Measurements from ENCODE around the gene MFF.
A peak's percentile ranks its signal among the peaks of the same experiment; 100 is the strongest.

Gene MFF, protein sequence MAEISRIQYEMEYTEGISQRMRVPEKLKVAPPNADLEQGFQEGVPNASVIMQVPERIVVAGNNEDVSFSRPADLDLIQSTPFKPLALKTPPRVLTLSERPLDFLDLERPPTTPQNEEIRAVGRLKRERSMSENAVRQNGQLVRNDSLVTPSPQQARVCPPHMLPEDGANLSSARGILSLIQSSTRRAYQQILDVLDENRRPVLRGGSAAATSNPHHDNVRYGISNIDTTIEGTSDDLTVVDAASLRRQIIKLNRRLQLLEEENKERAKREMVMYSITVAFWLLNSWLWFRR

GRCh38 chr2:227324995-227325838, at the start of gene MFF:
TSS of gene MFF (plus strand) at chr2:227325251. CDS start at chr2:227330666, 5,415 bp downstream.
- peak; percentile 95 for DNase-seq

- DNase-seq: no peak
Measured at GRCh38 chr2:227280895-227281294, 44.2 kb upstream of the MFF start.

DNA sequence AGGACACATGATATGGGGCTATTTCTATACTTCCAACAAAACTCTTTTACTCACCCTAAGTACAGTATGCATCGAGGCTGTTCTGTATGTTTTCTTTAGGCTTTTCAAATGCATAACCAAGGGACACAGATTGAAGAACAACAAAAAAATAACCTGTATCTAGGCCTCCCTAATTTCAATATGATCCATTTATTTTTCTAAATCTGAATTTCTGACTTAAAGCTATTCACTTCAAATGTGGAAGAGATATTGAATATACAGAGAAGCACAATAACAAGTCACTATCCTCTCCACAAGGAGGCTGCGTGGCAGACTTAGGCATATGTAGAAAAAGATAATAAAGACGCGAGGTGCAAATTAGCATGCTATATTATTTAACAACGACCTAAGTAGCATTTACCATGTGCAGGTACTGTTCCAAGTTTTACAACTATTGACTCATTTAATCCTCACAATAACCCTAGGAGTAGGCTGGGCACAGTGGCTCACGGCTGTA, 39.3 kb upstream of the MFF start:
- no peak for DNase-seq

- DNase-seq: no peak
Measured at GRCh38 chr2:227287771-227288170, 37.3 kb upstream of the MFF start.

GRCh38 chr2:227292314-227292713, 32.7 kb upstream of the MFF start:
- DNase-seq: no peak

GRCh38 chr2:227293531-227293930, 31.5 kb upstream of the MFF start:
- DNase-seq: no peak

GRCh38 chr2:227295806-227296205, 29.2 kb upstream of the MFF start:
- DNase-seq: no peak

GRCh38 chr2:227296671-227297405, 28.2 kb upstream of the MFF start:
- DNase-seq: no peak

- no peak for DNase-seq
Measured at GRCh38 chr2:227301523-227301922, 23.5 kb upstream of the MFF start.

DNA sequence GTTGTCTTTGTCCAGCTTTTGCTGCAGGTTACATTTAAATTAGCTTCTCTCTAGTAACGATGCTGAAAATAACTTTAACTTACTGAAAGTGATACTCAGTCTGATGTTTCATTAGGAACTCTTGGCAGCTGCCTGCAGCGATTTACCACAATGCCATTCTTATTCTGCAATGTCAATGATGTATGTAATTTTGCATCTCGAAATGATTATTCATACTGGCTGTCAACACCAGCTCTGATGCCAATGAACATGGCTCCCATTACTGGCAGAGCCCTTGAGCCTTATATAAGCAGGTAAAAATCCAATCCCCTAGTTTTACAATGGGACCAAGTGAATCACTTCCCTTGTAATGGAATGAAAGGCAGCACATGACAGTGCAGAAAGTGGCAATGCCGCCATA, 16.3 kb upstream of the MFF start:
- no peak for DNase-seq

DNA sequence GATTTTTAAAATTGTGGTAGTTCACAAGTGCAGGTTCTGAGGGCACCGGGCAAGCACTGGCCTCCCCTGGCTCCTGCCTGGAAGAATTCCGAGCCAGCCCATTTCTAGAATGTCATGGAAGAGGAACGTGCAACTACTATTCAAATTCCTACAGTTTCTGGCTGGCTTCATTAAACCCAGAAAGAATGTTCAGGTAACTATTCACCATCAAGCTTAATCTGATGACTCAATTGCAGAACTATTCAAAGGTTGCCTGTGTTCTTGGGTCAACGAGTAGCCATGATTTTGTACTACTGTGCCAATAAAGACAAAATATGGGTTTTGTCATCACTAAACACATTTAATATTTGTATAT, 14.3 kb upstream of the MFF start:
- DNase-seq: no peak

- no peak for DNase-seq
Measured at GRCh38 chr2:227311861-227312506, 13.1 kb upstream of the MFF start.

- DNase-seq: no peak
Measured at GRCh38 chr2:227312579-227312978, 12.5 kb upstream of the MFF start.

DNA sequence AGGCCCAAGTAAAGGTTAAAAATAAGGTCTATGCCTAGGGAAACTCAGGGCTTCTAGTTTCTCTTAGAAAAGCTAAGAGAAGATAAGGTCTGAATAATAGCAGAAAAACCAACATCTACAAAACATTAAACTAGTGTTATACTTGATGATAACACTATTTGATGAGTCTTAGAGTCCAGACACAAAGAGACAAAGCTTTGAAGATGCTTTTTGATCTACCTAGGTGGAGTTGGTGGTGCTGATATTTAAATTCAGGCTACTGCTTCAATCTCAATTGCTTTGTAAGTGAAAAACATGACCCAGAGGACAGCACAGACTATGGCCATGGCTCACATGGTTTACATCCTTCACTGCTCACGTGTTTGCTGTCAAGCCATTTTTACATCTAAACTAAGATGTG, 11.7 kb upstream of the MFF start:
- no peak for DNase-seq

DNA sequence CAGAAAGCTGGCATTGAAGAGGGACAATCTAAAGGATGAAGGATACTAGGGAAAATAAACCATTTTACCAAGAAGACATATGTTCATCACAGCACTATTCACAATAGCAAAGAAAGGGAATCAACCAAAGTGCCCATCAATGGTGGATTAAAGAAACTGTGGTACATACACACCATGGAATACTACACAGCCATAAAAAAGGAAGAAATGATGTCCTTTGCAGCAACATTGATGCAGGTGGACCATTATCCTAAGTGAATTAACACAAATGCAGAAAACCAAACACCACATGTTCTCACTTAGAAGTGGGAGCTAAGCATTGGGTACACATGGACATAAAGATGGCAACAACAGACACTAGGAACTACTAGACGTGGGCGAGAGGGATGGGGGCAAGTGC, 7.2 kb upstream of the MFF start:
- no peak for DNase-seq

GRCh38 chr2:227320305-227321094, 4.6 kb upstream of the MFF start:
- DNase-seq: no peak

DNA sequence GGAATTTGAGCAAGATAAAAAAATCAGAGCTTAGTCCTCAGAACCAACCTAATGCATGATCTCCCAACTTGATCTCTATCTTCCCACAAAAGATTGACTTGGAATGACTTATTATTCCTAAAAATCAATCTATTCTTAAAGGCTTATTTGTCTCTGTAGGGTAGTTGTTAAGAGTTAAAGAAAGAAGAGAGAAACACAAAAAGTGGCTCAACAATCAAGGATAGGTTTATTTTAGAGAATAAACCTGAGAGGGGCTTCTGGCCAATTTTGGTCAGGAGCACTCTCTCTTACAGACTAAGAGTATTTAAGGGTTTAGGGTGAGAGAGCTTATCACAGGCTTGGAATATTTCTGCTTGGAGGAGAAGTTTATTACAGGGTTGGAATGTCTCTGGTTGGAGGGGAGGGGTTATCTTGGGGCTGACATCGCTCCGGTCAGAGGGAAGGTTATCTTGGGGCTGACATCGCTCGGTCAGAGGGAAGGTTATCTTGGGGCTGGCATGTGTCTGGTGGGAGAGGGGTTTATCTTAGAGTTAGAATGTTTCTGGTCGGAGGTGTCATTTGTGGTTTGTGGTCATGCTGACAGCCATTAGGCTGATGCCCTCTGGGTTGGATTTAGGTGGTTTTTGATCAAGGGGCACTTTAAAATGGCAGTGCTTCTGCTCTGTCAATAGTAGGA, 2.4 kb upstream of the MFF start:
- DNase-seq: no peak

GRCh38 chr2:227323818-227324217, 1.2 kb upstream of the MFF start:
- no peak for DNase-seq

DNA sequence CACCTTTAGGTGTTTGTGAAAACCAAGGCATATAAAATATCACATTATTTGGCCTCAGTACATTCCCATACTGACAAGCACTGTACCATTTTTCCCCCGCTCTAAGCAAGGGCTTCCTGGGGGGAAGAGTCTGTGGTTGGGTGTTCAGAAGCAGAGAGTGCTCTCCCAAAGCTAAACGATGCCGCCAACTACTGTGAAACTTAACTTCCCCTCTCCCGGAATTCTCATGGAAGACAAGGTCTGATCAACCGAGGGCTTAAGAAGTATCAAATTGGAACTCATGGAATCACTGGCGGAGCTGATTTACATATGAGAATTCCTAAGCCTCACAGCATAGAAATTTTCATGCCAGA, 433 bp upstream of the MFF start:
- peak; percentile 36 for DNase-seq

- peak; percentile 49 for DNase-seq
Measured at GRCh38 chr2:227325839-227326195, 766 bp downstream of the MFF start.

- DNase-seq: no peak
Measured at GRCh38 chr2:227326783-227327182, 1.7 kb downstream of the MFF start.

DNA sequence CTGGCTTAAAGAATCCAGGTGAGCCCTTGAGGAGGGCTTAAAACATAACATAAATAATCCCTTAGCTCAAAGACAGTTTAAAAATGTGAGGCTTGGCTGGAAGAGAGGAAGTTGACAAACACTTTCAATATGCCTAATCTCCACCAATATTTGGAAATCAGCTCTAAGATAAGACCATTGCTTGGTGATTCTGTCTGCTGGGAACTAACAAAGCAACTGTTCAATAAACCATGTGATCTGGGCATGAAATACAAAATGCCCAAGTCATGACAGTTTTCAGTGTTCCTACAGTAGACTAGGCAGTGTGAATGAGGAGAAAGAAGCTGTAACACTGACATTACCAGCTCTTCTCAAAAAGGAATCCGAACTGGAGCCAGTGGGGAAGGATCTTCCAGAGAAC, 10.7 kb downstream of the MFF start:
- DNase-seq: no peak
